Measurements from ENCODE around the gene FBXO31.

FBXO31 gene

DNA sequence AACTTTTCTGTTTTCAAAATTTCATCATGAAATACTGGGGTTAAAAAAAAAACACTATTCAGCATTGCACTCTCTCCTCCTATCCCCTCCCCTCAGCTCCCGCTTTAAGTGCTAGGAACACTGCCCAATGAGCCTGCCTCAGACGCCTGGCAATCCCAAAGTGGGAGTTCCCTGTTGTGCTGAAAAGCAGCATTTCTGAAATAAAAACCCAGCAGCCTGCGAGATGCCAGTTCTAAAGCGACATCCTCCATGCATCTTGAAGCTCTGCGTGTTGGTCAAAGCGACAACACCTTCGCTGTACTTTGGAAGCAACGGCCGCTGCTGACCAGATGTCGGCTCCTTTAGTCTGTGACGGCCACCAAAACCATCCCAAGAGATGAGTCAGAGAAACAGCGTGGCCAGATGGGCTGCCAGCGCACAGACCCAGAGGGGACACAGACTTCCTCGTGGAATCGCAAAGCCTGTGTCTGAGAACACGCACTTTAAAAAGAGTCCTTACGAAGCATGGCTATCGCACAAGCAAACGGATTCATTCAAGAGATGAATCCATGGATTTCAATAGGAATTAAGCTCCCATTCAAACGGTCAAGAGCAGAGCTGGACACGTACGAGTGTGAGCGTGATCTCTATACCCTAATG, 32.8 kb downstream of the FBXO31 start:
- TF ChIP-seq, protein P1, sequence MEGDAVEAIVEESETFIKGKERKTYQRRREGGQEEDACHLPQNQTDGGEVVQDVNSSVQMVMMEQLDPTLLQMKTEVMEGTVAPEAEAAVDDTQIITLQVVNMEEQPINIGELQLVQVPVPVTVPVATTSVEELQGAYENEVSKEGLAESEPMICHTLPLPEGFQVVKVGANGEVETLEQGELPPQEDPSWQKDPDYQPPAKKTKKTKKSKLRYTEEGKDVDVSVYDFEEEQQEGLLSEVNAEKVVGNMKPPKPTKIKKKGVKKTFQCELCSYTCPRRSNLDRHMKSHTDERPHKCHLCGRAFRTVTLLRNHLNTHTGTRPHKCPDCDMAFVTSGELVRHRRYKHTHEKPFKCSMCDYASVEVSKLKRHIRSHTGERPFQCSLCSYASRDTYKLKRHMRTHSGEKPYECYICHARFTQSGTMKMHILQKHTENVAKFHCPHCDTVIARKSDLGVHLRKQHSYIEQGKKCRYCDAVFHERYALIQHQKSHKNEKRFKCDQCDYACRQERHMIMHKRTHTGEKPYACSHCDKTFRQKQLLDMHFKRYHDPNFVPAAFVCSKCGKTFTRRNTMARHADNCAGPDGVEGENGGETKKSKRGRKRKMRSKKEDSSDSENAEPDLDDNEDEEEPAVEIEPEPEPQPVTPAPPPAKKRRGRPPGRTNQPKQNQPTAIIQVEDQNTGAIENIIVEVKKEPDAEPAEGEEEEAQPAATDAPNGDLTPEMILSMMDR (IDR thresholded peaks at IDR 0.05): no peak
- peaks cover 15 to 57% (median 37%) of the 10 kb centered on the region in 3 donors for H3K36me3 ChIP-seq
- H3K9me3 ChIP-seq: no peaks in the 10 kb centered on the region
- no peaks in the 10 kb centered on the region for H3K4me1 ChIP-seq
- peak overlapping the region in 1 of 2 donors; percentile 23 for H3K4me3 ChIP-seq
- intact Hi-C loops (cut with DNase I; ENCODE audit: low total_unique reads): no loop called here
- no peak overlapping the region for H3K27ac ChIP-seq
- H3K27me3 ChIP-seq: no peaks in the 10 kb centered on the region
- DNase-seq: no peak

DNA sequence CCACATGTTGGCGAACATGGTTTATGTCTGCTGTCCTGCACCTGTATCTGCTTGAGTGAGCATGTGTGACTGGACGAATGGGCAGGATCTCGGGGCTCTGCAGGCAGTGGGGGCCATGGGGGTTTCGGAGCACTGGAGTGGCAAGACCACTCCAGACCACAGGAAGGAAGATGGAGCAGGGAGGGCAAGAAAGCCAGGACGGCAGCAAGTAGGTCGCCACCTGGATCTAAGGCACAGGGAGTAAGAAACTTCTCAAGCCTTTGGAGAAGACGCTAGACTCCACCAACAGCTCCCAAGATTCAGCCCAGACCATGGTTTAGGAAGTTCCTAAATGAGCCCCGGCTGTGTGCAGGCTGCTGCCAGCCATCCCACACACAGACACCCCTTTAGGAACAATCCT, 33.5 kb downstream of the FBXO31 start:
- Histone ChIP-seq H3K9me3 (no peaks in the 10 kb centered on the region), H3K4me1 (no peaks in the 10 kb centered on the region), H3K27ac (no peak overlapping the region), H3K4me3 (no peak overlapping the region), H3K27me3 (no peaks in the 10 kb centered on the region), H3K36me3 (peaks cover 13 to 62% (median 40%) of the 10 kb centered on the region in 3 donors)
- DNase-seq: no peak
- intact Hi-C loops (cut with DNase I; ENCODE audit: low total_unique reads): no loop called here
- TF ChIP-seq, protein P1 (IDR thresholded peaks at IDR 0.05): no peak

DNA sequence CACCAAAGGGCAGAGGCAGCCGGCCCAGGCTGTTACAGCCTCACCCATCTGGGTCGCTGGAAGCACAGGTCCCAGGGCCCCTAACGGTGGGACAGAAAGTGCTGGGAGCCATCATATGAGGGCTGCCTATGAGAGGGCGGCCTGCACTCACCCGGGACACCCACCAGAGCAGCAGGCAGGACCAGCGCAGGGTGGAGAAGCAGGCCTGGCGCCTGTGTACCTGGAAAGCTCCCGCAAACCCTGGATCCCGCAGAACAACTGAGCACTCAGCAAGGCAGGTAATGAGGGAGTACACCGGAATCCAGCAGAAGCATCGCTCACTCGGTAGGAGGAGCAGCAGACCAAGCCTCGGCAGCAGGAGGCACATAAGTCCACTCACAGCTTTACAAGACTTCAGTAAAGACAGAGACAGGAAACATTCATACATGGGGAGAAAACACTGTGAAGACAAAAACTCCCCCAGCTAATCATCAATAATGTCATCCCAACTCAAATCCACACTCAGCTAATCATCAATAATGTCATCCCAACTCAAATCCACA, 34.9 kb downstream of the FBXO31 start:
- Histone ChIP-seq H3K27me3 (no peaks in the 10 kb centered on the region), H3K4me3 (no peak overlapping the region), H3K36me3 (peaks cover 15 to 67% (median 48%) of the 10 kb centered on the region in 3 donors), H3K4me1 (no peaks in the 10 kb centered on the region), H3K27ac (no peak overlapping the region), H3K9me3 (no peaks in the 10 kb centered on the region)
- no peak for DNase-seq
- intact Hi-C loops (cut with DNase I; ENCODE audit: low total_unique reads): no loop called here
- TF ChIP-seq, protein P1 (IDR thresholded peaks at IDR 0.05): no peak

DNA sequence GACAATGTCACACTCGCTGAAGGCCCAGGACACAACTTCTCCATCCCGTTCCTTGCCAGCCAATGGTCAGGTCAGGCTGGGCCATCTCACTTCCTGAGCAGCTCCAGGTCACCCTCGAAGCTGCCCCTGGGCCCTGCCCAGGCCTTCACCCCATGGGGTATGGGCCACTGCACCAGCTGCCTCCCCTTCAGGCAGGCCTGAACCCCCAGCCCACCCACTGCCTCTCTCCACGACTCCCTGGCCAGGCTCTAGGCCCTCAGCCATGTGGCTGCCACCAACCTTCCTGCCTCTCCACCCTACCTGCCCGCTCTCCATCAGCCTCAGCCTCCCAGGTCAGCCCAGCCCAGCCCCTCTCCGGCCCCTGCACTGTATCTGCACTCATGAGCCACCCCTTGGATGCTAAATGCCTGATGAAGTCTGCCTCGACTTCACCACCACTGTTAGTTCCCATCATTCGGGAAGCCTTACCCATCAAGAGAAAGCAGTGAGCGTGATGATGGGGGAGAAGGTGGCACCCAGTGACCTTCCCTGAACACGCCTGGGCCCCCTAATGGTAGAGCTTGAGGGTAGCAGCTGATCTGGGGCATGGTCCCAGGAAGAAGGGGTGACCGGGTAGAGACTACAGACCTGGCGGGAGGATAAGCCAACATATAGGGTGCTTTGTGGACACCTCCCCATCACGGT, 35.5 kb downstream of the FBXO31 start:
- no peak overlapping the region for H3K27ac ChIP-seq
- intact Hi-C loops (cut with DNase I; ENCODE audit: low total_unique reads): no loop called here
- DNase-seq: no peak
- no peaks in the 10 kb centered on the region for H3K4me1 ChIP-seq
- H3K27me3 ChIP-seq: no peaks in the 10 kb centered on the region
- TF ChIP-seq, protein P1 (IDR thresholded peaks at IDR 0.05): no peak
- H3K9me3 ChIP-seq: no peaks in the 10 kb centered on the region
- no peak overlapping the region for H3K4me3 ChIP-seq
- H3K36me3 ChIP-seq: peaks cover 22 to 67% (median 48%) of the 10 kb centered on the region in 3 donors

DNA sequence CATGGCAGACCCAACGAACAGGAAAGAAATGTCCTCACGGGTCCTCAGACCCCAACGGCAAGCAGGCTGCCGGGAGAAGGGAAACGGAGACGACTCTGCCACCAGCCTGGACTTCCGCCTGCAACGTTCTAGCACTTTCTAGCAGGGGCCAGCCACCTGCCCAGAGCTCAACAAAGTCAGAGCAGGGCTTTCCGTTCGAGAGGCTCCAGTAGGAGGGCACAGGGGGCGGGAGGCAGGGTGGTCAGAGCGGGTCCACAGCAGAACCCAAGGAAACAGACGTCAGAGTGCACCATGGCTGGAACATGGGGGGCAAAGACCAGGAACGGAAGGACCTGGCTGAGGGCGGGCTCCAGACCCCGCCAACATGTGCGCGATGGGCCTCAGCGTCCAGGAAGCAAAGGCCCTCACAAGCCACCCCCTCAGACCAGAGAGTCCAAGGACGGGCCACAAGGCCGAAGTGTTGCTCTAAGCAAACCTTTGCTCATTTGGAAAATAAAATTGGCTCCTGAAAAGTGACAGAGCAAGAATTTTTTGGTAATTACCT, 37.0 kb downstream of the FBXO31 start:
- no peak for DNase-seq
- Histone ChIP-seq H3K27ac (no peak overlapping the region), H3K4me1 (no peaks in the 10 kb centered on the region), H3K4me3 (no peak overlapping the region), H3K36me3 (peaks cover 36 to 72% (median 60%) of the 10 kb centered on the region in 3 donors), H3K9me3 (no peaks in the 10 kb centered on the region), H3K27me3 (no peaks in the 10 kb centered on the region)
- TF ChIP-seq, protein P1 (IDR thresholded peaks at IDR 0.05): no peak
- intact Hi-C loops (cut with DNase I; ENCODE audit: low total_unique reads): no loop called here
